Activated B cell treated with CpG ODN at 0.5 μM for 24 hours (primary cell): ENCODE data around the gene VWA1. TPM values are rescaled to one million over a fixed set of nuclear protein-coding genes. Genes with fewer than 3 reads are reported as not detected.
"Not testable (repeated sequence)": the region's sequence is repeated elsewhere in the genome, so short reads cannot be mapped to it uniquely, and the experiment has no call there.

Experiments
- ATAC-seq: fragments of 200-7000 bp; cut with Tn5 transposase; one replicate; pipeline ENCODE4 v1.10.0; 2021; ENCODE audit warnings: low read depth, mild to moderate bottlenecking, moderate library complexity
- CTCF ChIA-PET: fragments of 350-600 bp; sonication (Branson Sonifier 250); formaldehyde crosslinking; loops from one replicate; lab custom pipeline; 2021; ENCODE audit warnings: antibody characterized with exemption; lab: Charles Lee
- POLR2A ChIA-PET: fragments of 350-600 bp; sonication (Branson Sonifier 250); formaldehyde crosslinking; loops from one replicate; lab custom pipeline; 2021; ENCODE audit warnings: antibody characterized with exemption; lab: Charles Lee
- DNase-seq: peaks from one replicate; pipeline ENCODE4 v3.0.0; 2022
- H3K27ac Mint-ChIP-seq: one replicate; pipeline ENCODE4 v1.8.0; 2020; ENCODE audit warnings: mixed read lengths
- H3K27me3 Mint-ChIP-seq: one replicate; pipeline ENCODE4 v1.8.0; 2021; ENCODE audit warnings: mixed read lengths
- H3K36me3 Mint-ChIP-seq: one replicate; pipeline ENCODE4 v1.8.0; 2021; ENCODE audit warnings: low read depth, mixed read lengths
- H3K4me1 Mint-ChIP-seq: one replicate; pipeline ENCODE4 v1.8.0; 2021; ENCODE audit warnings: mixed read lengths
- H3K4me3 Mint-ChIP-seq: one replicate; pipeline ENCODE4 v1.8.0; 2020; ENCODE audit warnings: mild to moderate bottlenecking, mixed read lengths
- H3K9me3 Mint-ChIP-seq: one replicate; pipeline ENCODE4 v1.8.0; 2020; ENCODE audit warnings: mixed read lengths
- CTCF ChIP-seq: fragments of 200-600 bp; IDR thresholded peaks from one replicate; pipeline ENCODE4 v1.8.0; 2022; ENCODE audit warnings: antibody characterized with exemption, mild to moderate bottlenecking
- intact Hi-C: fragments of 100-400 bp; cut with micrococcal nuclease; formaldehyde crosslinking; loops from one replicate; pipeline ENCODE4 v1.15.1; 2024
- total RNA-seq: library from RNA; stranded (reverse); gene quantifications from 2 replicates; pipeline ENCODE4 v1.2.3, GENCODE V29; 2022

VWA1 gene
- total RNA-seq, 1 donor from 2014 or later, result not detected

GRCh38 chr1:1441002-1441888 lies 5.8 kb downstream of the VWA1 start:
- Mint-ChIP-seq H3K4me3 (no peak overlapping the region), H3K4me1 (peaks cover 8% of the 10 kb centered on the region), H3K36me3 (no peaks in the 10 kb centered on the region), H3K27ac (no peak overlapping the region), H3K27me3 (peaks cover 9% of the 10 kb centered on the region), H3K9me3 (no peaks in the 10 kb centered on the region)
- ATAC-seq (peak; percentile 96), DNase-seq (peak; percentile 61)
- ChIA-PET POLR2A (interaction anchor here (1.1 to 1.4 kb wide), 2 partner anchors 34 to 66 kb away, joined by 3 to 4 read pairs; partner anchors contain the start of gene AURKAIP1), CTCF (interaction anchor here (0.6 to 1.8 kb wide), 6 partner anchors 10 to 63 kb away, joined by 3 to 5 read pairs (median 3); no protein-coding TSS in a partner anchor)
- peak; percentile 57 for TF ChIP-seq CTCF
- intact Hi-C loops, result loop anchor here (2.0 to 5.0 kb wide), 2 partner anchors 89 to 456 kb away; no protein-coding TSS in a partner anchor

GRCh38 chr1:1442069-1442770 lies 6.7 kb downstream of the VWA1 start:
- CTCF ChIA-PET, result interaction anchor here (1.8 kb wide), 1 partner anchor 62 kb away, joined by 5 read pairs; no protein-coding TSS in a partner anchor
- Mint-ChIP-seq H3K9me3 (no peaks in the 10 kb centered on the region), H3K4me3 (no peak overlapping the region), H3K4me1 (peaks cover 5% of the 10 kb centered on the region), H3K36me3 (no peaks in the 10 kb centered on the region), H3K27me3 (peaks cover 6% of the 10 kb centered on the region), H3K27ac (no peak overlapping the region)
- intact Hi-C loops, result loop anchor here (5.0 kb wide), 1 partner anchor 90 kb away; no protein-coding TSS in a partner anchor
- POLR2A ChIA-PET, result interaction anchor here (1.4 kb wide), 1 partner anchor 35 kb away, joined by 3 read pairs; no protein-coding TSS in a partner anchor
- ATAC-seq, result no peak
- DNase-seq, result no peak
- TF ChIP-seq CTCF, result no peak

GRCh38 chr1:1446631-1447030 lies 11.1 kb downstream of the VWA1 start:
- H3K36me3 Mint-ChIP-seq, H3K27me3 Mint-ChIP-seq, ATAC-seq, CTCF ChIA-PET, intact Hi-C loops, H3K4me1 Mint-ChIP-seq, H3K4me3 Mint-ChIP-seq, H3K27ac Mint-ChIP-seq, H3K9me3 Mint-ChIP-seq, DNase-seq, POLR2A ChIA-PET: not testable (repeated sequence)

GRCh38 chr1:1449099-1449739 lies 13.7 kb downstream of the VWA1 start, which contains the start of gene ATAD3C:
Gene ATAD3C (plus strand): TSS chr1:1449689. CDS start chr1:1450684, 995 bp downstream.
- Mint-ChIP-seq H3K36me3 (no peaks in the 10 kb centered on the region), H3K4me3 (no peak within 1 kb of the TSS), H3K27me3 (no peaks in the 10 kb centered on the region), H3K27ac (no peak within 1 kb of the TSS), H3K9me3 (no peaks in the 10 kb centered on the region), H3K4me1 (no peaks in the 10 kb centered on the region)
- POLR2A ChIA-PET, result no interaction called here
- CTCF ChIA-PET, result no interaction called here
- no peak for TF ChIP-seq CTCF
- intact Hi-C loops, result no loop called here
- DNase-seq, result no peak
- no peak for ATAC-seq

GRCh38 chr1:1450616-1451015 lies 15.1 kb downstream of the VWA1 start:
- CTCF ChIA-PET, result interaction anchor here (1.7 kb wide), 1 partner anchor 10 kb away, joined by 4 read pairs; no protein-coding TSS in a partner anchor
- intact Hi-C loops, ATAC-seq, H3K27ac Mint-ChIP-seq, POLR2A ChIA-PET, H3K4me3 Mint-ChIP-seq, H3K9me3 Mint-ChIP-seq, H3K36me3 Mint-ChIP-seq, DNase-seq, H3K27me3 Mint-ChIP-seq, H3K4me1 Mint-ChIP-seq: not testable (repeated sequence)
